Stimulated activated CD4-positive, alpha-beta T cell treated with anti-CD3 and anti-CD28 coated beads, Interleukin-12 subunit alpha, Interleukin-12 subunit beta, amount 100 ng/mL, for 4 hours (primary cell): ENCODE results near the gene KRT32.
A peak's percentile ranks its signal among the peaks of the same experiment; 100 is the strongest.

Experiments used
- DNase-seq: peaks from one replicate; pipeline ENCODE4 v3.0.0-alpha.2; 2020

KRT32 gene

GRCh38 chr17:41492351-41492750 is 25.2 kb upstream of the KRT32 start:
- DNase-seq, result no peak

DNA sequence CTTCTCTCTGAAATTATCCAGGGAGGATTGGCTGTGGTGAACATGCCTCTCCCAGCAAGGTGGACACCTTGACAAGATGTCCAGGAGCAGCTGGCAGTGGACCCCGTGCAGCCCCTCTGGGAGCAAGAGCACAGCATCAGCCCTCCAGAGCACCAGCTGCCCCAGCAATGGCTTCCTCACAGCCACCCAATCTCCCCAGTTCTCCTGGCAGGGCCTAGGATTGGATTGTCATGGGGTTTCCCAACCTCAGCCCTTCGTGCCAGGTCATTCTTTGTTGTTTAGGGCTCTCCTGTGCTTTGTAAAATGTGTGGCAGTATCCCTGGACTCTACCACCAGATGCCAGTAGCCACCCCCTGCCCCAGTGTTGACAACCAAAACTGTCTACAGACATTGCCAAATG is 24.3 kb upstream of the KRT32 start:
- no peak for DNase-seq

DNA sequence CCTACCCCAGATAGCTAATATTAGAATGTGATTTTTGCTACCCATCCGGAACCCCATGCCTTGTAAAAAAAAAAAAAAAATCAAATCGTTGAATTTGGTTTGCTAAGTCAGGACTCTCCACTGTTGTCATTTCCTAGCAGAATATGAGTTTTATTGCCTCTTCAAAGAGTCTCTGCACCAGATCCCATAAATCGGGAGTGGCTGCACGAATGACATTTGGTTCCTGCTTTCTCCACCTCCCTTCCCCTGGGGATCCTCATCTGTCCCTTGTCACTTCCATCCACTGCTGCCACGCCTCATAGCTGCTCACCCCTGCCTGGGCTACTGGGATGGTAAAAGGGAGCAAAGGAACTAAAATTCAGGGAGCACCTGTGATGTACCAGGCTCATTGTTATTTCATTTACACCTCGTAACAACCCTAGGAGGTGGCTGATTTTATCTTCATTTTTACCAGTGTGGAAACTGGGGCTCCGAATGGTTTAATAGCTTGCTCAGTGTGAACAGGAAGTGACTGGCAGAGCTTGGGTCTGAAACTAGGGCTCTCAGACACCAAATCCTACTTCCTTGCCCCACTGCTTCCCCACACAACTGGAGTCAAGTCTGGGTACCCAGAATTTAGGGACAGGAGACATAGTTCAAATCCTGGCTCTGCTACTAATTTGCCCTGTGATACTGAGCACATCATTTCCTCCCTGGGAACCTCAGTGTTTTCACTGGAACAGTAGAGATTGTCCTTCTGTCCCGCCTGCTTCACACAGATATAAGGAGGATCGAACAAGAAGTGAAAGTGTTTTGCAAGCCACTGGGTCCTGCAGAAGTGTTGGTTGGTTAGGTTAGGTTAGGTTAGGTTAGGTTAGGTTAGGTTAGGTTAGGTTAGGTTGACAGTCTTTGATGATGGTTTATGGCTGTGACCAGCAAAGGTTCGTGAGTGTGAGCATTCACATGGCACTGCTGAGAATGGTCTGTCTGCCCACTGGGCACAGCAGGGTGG is 23.1 kb upstream of the KRT32 start:
- no peak for DNase-seq

GRCh38 chr17:41489531-41489930 is 22.3 kb upstream of the KRT32 start, which contains the start of gene KRT36:
Gene KRT36, minus strand, starts transcription at chr17:41489910. Its CDS starts 46 bp downstream, at chr17:41489864.
- DNase-seq, result no peak

GRCh38 chr17:41486809-41487530 is 19.8 kb upstream of the KRT32 start:
- DNase-seq, result peak; percentile 25

DNA sequence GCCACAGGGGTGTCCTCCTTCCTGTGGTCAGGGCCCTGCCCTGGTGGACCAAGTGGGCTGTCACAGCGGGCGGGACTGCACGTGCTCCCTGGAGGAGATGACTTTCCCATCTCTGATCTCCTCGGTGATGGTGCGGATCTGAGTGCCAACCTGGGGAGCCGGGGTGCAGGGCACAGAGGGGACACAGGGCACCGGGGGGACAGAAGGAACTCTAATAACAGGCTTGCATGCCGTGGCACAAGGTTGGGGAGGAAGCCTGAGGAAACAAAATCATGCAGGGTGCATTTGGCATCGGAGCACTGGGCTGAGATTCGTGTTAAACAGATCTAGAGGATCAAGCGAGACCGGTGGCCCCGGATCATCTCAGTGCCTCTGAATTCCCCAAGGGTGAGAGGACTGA is 19.1 kb upstream of the KRT32 start:
- no peak for DNase-seq

DNA sequence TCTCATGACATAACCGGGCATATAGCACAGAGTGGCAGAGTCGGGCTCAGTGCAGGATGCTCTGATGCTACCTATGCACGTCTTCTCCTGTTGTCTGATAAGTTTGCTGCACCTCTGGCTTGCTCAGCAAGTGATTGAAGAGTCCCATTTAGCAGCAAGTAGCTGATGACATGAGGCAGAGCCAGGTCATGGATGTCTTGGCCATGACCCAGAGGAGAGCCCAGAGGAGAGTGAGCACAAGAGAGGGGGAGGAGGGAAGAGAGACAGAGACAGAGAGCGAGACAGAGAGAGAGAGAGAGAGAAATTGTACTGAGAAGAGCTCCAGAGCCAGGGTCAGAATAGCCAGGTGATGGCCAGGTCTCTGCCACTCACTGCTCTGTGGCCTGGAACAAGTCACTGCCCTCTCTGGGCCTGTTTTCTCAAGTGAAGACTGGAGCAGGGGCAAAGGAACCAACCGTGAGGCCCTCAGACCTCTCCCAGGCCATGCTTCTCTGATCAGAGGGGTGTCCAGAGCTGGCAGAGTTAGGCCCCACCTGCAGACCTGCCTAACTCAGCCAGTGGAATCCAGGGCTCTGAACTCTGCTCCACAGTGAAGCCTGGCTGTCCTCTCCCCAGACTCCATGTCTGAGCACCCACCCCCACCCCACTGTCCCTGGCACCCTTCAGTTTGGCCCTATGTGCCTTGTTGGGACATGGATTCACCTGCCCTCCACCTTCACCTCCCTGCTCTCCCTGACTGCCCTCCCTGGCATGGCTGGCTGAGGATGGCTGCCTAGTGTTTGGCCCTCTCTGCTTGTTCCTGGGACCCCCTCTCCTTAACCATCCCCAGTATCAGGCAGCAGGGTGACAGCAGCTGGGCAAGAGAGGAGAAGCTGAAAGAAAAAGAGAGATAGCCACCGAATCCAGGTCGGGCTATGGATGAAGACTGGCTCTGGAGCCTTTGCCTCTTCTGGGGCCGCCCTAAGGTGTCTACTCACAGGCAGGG is 18.0 kb upstream of the KRT32 start:
- no peak for DNase-seq

- no peak for DNase-seq
These were observed 17.0 kb upstream of the KRT32 start for GRCh38 chr17:41483991-41484826.

GRCh38 chr17:41483531-41483930 is 16.3 kb upstream of the KRT32 start:
- DNase-seq, result no peak

GRCh38 chr17:41481036-41481435 is 13.8 kb upstream of the KRT32 start, which contains the start of gene KRT35:
Gene KRT35, minus strand, starts transcription at chr17:41481151. Its CDS starts 54 bp downstream, at chr17:41481097.
- DNase-seq, result no peak

DNA sequence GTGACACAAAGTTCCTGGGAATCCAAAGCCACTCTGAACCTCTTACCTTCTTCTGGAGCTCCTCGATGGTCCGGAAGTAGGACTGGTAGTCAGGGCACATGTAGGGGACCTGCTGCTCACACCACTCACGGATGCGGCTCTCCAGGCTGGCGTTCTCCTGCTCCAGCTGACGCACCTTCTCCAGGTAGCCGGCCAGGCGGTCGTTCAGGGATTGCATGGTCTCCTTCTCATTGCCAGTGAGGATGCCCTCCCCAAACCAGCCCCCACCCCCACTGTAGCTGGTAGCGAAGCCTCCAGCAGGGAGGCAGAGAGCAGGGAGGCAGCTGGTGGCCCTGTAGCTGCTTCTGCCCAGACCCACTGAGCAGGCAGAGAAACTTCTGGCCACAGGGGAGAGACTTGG is 13.4 kb upstream of the KRT32 start:
- no peak for DNase-seq

DNA sequence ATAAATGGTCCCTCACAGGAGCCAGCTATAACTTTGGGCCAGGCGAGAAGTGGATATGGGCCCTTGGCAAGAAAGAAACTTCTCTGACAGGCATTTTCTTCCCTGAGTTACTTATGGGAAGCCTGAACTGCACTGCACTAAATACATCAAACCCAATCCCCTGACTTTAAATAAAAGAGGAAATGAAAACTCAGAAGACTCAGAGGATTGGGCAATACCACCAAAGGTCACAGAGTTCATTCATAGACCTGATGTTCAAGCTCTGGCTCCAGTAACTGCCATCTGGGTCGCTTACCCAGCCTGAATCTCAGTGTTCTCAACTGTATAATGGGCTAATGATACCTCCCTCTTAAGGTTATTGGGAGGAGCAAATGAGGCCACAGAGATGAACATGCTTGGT is 12.9 kb upstream of the KRT32 start:
- no peak for DNase-seq

GRCh38 chr17:41478237-41478636 is 11.1 kb upstream of the KRT32 start:
- no peak for DNase-seq

- no peak for DNase-seq
These were observed 10.0 kb upstream of the KRT32 start for GRCh38 chr17:41476866-41477815.

DNA sequence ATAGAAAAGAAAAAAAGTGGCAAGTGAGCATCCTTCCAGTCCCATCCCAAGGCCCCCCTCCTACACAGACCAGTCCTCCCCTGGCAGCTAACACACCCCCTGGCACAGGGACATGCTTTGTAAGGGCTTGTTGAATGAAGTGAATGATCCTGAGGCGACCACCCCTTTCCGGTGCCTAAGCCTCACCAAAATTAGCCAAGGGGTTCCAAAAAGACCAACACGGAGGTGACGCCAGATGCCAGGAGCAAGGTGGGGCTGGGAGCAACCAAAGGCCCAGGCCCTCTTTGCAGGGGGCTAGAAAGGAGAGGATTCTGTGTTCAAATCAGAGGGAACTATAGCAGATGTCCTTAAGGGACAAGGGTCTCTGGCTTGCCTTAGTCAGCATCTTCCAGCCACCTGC is 8.2 kb upstream of the KRT32 start:
- no peak for DNase-seq

DNA sequence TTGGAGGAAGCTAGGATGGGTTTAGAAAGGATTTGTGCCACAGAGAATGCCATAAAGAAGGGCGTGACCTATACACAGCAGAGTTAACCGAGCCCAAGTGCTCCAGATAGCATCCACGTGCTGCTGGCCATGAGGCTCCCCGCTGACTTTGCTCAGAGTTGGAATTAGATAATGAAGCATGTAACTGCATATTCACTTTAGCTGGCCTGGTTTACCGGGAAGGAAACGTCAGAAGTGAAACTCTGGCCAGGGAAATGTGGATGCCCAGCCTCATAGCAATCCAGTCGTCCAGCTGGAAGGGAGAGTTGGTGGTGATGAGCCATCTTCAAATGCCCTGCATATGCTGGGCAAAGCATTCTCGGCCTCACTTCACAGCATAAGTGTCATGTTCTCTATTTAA is 7.7 kb upstream of the KRT32 start:
- DNase-seq, result no peak

- no peak for DNase-seq
These were observed 1.2 kb upstream of the KRT32 start for GRCh38 chr17:41468346-41468745.

DNA sequence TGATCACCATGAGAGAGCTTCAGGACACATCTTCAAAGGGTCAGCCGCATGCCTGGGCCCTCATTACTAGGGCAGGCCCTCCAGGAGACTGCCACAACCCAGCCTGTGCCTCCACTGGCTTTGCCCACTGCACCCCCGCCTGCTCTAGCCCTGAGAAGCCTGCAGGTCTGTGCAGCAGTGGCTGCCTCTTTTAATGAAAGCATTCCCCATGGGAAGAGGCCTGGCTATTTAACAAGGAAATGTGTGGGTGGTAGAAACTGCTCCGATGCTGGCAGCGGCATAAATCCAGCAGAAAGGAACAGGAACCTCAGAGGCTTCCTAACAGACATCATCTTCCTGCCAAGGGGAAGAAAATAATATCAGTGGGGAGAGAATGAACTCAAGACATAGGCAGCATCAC is 375 bp upstream of the KRT32 start:
- no peak for DNase-seq

- DNase-seq, result no peak
These were observed 2.5 kb downstream of the KRT32 start for GRCh38 chr17:41464682-41465081.

GRCh38 chr17:41464173-41464572 is 3.0 kb downstream of the KRT32 start:
- DNase-seq, result no peak
